ENCODE results near the gene AP3D1. TPM values are rescaled to one million over a fixed set of nuclear protein-coding genes. Genes with fewer than 3 reads are reported as not detected.

The AP3D1 gene
- total and polyA plus RNA-seq, 3 donors from 2014 or later, result 134 to 204 (median 201) TPM

DNA sequence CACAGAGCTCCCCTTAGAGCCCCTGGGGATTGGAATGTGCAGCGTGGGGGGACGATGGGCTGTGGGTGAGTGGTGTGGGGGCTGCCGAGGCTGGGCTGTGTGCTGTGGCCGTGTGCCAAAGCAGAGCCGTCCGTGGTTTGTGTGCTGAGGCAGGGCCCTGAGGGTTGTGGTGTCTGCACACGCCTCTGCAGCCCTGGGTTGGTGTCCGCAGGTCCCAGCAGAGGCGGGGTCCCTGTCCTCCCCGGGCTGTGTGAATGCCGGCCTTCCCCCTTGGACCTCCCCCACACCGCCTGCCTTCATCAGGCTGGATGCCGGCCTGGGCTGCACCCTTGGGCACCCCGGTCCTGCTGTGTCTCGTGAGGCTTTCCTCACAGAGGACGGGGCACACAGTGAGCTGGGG, 38.5 kb upstream of the AP3D1 start:
- WGBS, 2 donors, result 91 to 98% methylated on average over 7 to 16 of the region's 16 CpGs
- Histone ChIP-seq H3K4me3 (no peak overlapping the region), H3K4me1 (peaks cover 12% of the 10 kb centered on the region), H3K36me3 (ENCODE audit: low read depth, missing control alignments) (no peaks in the 10 kb centered on the region), H3K27me3 (no peaks in the 10 kb centered on the region), H3K9me3 (no peaks in the 10 kb centered on the region), H3K27ac (no peak overlapping the region)
- intact Hi-C loops (cut with DNase I; ENCODE audit: low total_unique reads), result no loop called here
- DNase-seq, result no peak
- no peak for TF ChIP-seq POLR2A (IDR thresholded peaks at IDR 0.05)
- TF ChIP-seq, protein P1, sequence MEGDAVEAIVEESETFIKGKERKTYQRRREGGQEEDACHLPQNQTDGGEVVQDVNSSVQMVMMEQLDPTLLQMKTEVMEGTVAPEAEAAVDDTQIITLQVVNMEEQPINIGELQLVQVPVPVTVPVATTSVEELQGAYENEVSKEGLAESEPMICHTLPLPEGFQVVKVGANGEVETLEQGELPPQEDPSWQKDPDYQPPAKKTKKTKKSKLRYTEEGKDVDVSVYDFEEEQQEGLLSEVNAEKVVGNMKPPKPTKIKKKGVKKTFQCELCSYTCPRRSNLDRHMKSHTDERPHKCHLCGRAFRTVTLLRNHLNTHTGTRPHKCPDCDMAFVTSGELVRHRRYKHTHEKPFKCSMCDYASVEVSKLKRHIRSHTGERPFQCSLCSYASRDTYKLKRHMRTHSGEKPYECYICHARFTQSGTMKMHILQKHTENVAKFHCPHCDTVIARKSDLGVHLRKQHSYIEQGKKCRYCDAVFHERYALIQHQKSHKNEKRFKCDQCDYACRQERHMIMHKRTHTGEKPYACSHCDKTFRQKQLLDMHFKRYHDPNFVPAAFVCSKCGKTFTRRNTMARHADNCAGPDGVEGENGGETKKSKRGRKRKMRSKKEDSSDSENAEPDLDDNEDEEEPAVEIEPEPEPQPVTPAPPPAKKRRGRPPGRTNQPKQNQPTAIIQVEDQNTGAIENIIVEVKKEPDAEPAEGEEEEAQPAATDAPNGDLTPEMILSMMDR (IDR thresholded peaks at IDR 0.05), result no peak

DNA sequence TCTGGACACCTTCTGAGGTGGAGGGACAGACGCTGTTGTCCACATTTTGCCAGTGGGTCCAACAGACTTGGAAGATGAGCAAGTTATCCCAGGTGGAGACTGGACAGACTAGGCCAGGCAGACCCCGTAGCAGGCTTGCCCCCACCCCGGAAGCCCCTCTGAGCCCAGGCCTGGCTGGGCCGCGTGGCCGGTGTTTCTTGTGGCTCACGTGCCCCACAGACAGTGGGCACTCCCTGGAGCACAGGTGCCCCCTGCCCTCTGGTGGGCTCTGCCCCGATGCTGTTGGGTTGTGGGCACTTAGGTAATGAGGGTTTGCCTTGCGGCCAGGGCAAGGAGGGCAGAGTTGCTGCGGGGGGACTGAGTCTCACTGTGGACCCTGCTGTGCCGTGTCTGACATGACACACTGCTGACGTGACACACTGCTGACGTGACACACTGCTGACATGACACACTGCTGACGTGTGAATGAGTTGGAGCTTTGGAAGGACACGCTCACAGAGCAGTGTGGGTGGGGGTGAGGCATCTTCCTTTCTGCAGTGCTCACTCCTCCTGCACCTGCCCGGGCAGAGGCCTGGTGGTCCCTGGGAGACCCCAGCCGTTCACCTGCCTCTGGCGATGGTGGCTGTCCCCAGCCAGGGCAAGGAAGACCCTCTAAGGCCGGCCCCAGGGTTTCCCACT, 37.5 kb upstream of the AP3D1 start:
- 92 to 96% methylated on average over 4 to 19 of the region's 19 CpGs for WGBS, 2 donors
- Histone ChIP-seq H3K27me3 (no peaks in the 10 kb centered on the region), H3K27ac (no peak overlapping the region), H3K4me1 (peaks cover 12% of the 10 kb centered on the region), H3K9me3 (no peaks in the 10 kb centered on the region), H3K4me3 (no peak overlapping the region), H3K36me3 (ENCODE audit: low read depth, missing control alignments) (no peaks in the 10 kb centered on the region)
- intact Hi-C loops (cut with DNase I; ENCODE audit: low total_unique reads), result no loop called here
- no peak for DNase-seq
- TF ChIP-seq, protein P1 (IDR thresholded peaks at IDR 0.05), result no peak
- TF ChIP-seq POLR2A (IDR thresholded peaks at IDR 0.05), result no peak

DNA sequence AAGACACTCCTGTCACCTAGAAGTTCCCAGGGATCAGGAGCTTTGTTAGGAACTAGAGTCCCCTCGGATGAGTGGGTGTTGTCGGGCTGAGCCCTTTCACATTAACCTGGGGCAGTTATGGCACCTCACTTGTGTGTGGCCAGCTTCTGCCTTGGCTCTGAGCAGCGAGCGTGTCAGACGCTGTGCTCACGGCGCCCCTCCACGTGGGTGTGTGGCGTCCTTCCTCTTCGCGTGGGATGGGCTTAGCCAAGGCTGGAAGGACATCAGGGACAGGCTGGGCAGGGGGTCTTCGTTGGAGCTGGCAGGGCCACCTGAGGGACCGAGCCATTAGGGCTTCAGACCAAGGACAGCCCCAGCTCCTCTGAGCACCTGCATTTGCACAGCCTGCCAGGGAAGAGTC, 35.8 kb upstream of the AP3D1 start:
- WGBS, 2 donors, result 79 to 91% methylated on average over 5 to 13 of the region's 13 CpGs
- H3K4me1 ChIP-seq, result peaks cover 12% of the 10 kb centered on the region
- DNase-seq, result no peak
- no peak overlapping the region for H3K4me3 ChIP-seq
- H3K27me3 ChIP-seq, result no peaks in the 10 kb centered on the region
- TF ChIP-seq, protein P1 (IDR thresholded peaks at IDR 0.05), result no peak
- TF ChIP-seq POLR2A (IDR thresholded peaks at IDR 0.05), result no peak
- no peaks in the 10 kb centered on the region for H3K36me3 ChIP-seq (ENCODE audit: low read depth, missing control alignments)
- H3K9me3 ChIP-seq, result no peaks in the 10 kb centered on the region
- intact Hi-C loops (cut with DNase I; ENCODE audit: low total_unique reads), result no loop called here
- H3K27ac ChIP-seq, result no peak overlapping the region

DNA sequence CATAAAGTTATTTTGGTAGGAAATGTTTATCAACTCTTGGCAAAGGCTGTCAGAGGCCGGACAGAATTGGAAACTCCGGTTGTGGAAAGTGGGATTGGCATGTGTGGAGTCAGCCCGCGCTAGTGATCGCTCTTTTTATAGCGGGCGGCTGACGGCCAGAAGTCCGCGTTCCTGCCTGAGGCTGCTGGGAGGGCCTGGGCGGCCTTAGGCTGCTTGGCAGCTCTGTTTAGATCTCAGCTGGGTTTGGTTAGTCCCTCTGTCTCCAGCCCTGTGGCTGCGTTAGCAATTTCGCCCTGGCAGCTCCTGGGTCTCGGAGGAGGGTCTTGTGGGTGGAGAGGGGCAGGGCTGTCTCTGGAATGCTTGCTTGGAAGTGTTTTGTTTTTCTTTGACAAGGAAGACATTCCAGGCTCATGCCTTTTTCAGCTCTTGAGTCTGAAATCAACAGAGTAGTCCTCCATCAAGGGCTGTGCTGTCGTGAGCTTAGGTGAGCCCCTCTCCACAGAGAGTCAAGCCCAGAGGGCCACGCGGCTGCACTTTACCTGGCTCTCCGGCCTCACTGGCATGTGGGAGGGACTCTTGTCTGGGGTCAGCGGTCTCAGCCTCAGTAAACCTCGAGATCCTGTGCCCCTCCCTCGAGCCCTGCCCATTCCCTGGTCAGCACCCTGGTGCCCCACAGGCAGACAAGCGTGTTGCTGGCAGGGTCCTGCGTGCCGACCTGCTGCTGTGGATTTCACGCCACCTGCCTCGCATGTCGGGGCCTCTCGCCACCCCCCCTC, 34.9 kb upstream of the AP3D1 start:
- peak overlapping the region; percentile 24 to 59 for H3K27ac ChIP-seq
- H3K27me3 ChIP-seq, result no peaks in the 10 kb centered on the region
- intact Hi-C loops (cut with DNase I; ENCODE audit: low total_unique reads), result no loop called here
- WGBS, 2 donors, result 44 to 61% methylated on average over 24 to 28 of the region's 28 CpGs
- peak; percentile 75 for DNase-seq
- no peaks in the 10 kb centered on the region for H3K9me3 ChIP-seq
- TF ChIP-seq, protein P1 (IDR thresholded peaks at IDR 0.05), result no peak
- TF ChIP-seq POLR2A (IDR thresholded peaks at IDR 0.05), result no peak
- H3K4me3 ChIP-seq, result no peak overlapping the region
- peaks cover 12% of the 10 kb centered on the region for H3K4me1 ChIP-seq
- no peaks in the 10 kb centered on the region for H3K36me3 ChIP-seq (ENCODE audit: low read depth, missing control alignments)
